Upper lobe of left lung (tissue), 4 donors: ENCODE results near the gene RPL11.

Experiments
- POLR2A ChIP-seq, 4 donors: fragments of 450-650 bp; IDR thresholded peaks; one replicate each; pipeline ENCODE4 v1.5.1; 2016 to 2017; ENCODE audit warnings: antibody characterized with exemption in 4 of 4, mild to moderate bottlenecking in 2 of 4
- POLR2AphosphoS5 ChIP-seq, 2 donors: sonication (generic); formaldehyde crosslinking; IDR thresholded peaks; one replicate each; pipeline ENCODE4 v1.5.1; 2017; ENCODE audit warnings: antibody characterized with exemption in 2 of 2
- TF ChIP-seq, protein P1 (sequence below), 6 experiments: fragments of 450-650 bp in 4 of 6; fragments of 200-600 bp in 2 of 6; sonication (generic) in 2 of 6; IDR thresholded peaks; one replicate each; pipeline ENCODE4 v1.5.1; 2016 to 2019; ENCODE audit warnings: antibody characterized with exemption in 6 of 6

DNA sequence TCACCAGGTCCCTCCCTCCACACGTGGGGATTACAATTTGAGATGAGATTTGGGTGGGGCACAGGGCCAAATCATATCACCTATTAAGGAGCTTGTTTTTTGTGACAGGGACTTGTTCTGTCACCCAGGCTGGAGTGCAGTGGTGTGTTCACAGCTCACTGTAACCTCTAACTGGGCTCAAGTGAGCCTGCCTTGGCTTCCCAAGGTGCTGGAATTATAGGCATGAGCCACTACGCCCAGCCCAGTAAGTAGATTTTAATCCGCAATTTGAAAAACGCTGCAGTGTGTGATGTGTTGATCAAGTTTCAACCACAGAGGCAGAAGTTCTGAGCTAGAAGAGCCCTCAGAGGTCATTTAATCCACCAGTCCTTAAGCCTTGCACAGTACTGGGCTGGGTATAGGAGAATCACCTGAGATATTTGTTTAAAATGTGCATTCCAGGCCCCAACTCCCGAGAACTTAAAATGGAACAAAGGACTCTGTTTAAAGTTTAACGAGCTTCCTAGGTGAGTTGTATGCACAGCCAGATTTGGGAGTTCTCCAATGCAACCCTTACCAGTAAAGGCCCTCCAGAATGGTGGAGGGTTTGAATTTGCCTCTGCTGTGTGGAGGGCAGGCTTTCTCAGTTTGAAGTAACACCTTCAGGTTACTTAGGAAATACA is 13.4 kb downstream of the RPL11 start:
- TF ChIP-seq POLR2A (IDR thresholded peaks at IDR 0.05): no peak
- TF ChIP-seq POLR2AphosphoS5 (IDR thresholded peaks at IDR 0.05): no peak
- TF ChIP-seq, protein P1, sequence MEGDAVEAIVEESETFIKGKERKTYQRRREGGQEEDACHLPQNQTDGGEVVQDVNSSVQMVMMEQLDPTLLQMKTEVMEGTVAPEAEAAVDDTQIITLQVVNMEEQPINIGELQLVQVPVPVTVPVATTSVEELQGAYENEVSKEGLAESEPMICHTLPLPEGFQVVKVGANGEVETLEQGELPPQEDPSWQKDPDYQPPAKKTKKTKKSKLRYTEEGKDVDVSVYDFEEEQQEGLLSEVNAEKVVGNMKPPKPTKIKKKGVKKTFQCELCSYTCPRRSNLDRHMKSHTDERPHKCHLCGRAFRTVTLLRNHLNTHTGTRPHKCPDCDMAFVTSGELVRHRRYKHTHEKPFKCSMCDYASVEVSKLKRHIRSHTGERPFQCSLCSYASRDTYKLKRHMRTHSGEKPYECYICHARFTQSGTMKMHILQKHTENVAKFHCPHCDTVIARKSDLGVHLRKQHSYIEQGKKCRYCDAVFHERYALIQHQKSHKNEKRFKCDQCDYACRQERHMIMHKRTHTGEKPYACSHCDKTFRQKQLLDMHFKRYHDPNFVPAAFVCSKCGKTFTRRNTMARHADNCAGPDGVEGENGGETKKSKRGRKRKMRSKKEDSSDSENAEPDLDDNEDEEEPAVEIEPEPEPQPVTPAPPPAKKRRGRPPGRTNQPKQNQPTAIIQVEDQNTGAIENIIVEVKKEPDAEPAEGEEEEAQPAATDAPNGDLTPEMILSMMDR (IDR thresholded peaks at IDR 0.05): no peak
